Adrenal gland (tissue), 5 donors: Measurements from ENCODE around the gene PDCD7.

ENCODE experiments used
- POLR2A ChIP-seq, 2 donors: fragments of 450-650 bp; IDR thresholded peaks; one replicate each; pipeline ENCODE4 v1.6.1; 2017; ENCODE audit warnings: antibody characterized with exemption in 2 of 2, mild to moderate bottlenecking in 2 of 2, moderate library complexity in 1 of 2
- TF ChIP-seq, protein P1 (sequence below), 6 experiments: fragments of 450-650 bp in 4 of 6; fragments of 200-600 bp in 2 of 6; sonication (generic) in 1 of 6; IDR thresholded peaks; 1 replicate in 5 of 6; 2 replicates in 1 of 6; pipeline versions ENCODE4 v1.5.1 to v1.8.0; 2016 to 2021; ENCODE audit warnings: antibody characterized with exemption in 6 of 6, mild to moderate bottlenecking in 2 of 6, moderate library complexity in 1 of 6
- donor health status: DM: no; HTN: no; CAD: no.

DNA sequence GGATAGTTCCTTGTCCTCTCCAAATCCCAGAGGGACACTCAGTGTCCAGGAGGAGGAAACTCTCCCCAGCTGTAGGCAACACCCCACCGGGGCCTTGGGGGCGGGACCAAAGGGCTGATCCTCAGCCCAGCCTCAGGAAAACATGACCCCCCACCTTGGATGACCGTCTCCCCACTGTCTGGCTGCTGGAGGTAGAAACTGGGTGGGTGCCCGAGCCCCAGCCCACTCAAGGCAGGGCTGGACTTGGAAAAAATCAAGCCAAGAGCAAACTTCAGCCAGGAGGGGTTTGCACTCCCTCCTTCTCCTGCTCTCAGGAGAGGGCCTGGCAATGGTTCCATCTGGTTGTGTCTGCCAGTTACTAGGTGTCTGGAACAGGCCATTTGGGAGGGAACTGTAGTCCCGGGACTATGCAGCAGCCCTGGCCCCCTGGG lies 62.2 kb downstream of the PDCD7 start:
- TF ChIP-seq, protein P1, sequence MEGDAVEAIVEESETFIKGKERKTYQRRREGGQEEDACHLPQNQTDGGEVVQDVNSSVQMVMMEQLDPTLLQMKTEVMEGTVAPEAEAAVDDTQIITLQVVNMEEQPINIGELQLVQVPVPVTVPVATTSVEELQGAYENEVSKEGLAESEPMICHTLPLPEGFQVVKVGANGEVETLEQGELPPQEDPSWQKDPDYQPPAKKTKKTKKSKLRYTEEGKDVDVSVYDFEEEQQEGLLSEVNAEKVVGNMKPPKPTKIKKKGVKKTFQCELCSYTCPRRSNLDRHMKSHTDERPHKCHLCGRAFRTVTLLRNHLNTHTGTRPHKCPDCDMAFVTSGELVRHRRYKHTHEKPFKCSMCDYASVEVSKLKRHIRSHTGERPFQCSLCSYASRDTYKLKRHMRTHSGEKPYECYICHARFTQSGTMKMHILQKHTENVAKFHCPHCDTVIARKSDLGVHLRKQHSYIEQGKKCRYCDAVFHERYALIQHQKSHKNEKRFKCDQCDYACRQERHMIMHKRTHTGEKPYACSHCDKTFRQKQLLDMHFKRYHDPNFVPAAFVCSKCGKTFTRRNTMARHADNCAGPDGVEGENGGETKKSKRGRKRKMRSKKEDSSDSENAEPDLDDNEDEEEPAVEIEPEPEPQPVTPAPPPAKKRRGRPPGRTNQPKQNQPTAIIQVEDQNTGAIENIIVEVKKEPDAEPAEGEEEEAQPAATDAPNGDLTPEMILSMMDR (IDR thresholded peaks at IDR 0.05), result no peak
- no peak for TF ChIP-seq POLR2A (IDR thresholded peaks at IDR 0.05)
